ENCODE results near the gene NVL. TPM values are rescaled to one million over a fixed set of nuclear protein-coding genes. Genes with fewer than 3 reads are reported as not detected.

The NVL gene
- total and polyA plus RNA-seq, 4 donors, result 5.3 to 14.0 (median 11.0) TPM

DNA sequence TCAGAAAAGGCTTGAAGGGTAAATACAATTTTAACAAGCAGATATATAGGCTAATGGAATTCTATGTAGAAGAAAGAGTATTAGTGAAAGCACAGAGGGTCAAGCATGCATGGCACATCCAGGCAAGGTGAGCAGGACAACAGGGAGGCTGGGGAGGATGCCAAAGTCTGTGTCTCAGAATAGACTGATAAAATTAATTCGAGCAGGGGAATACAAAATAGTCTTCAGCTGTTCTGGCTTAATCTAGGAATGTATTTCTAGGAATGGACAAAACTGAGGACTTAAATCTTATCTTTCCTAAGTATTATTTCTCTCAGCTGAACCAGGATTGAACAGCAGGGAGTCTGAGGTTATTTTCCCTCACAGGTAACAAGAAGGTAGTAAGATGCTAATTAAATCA lies 35.2 kb downstream of the NVL start:
- 80% methylated on average over 1 of the region's 1 CpG for WGBS
- no peak for DNase-seq (ENCODE audit: low spot score)

DNA sequence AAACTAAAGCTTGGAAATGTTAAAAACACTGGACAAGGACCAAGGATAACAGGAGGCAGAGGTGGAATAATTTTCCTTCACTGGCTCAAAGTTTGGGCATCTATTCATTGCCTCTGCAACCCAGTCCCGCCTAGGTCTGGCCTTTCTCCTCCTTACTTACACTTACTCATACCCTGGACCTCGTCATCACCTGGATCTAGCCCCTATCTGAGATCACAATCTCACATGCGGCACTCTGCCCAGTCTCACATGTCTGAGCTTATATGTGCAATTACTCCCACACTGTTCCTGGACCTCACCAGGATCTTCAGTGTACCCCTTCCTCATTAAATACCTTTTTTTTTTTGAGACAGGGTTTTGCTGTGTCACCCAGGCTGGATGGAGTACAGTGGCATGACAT lies 37.6 kb downstream of the NVL start:
- TF ChIP-seq TAF1 (conservative IDR thresholded peaks at IDR 0.05) (no peak), FOXA1 (IDR thresholded peaks at IDR 0.05) (no peak), YY1 (IDR thresholded peaks at IDR 0.05) (no peak), RAD21 (IDR thresholded peaks at IDR 0.05) (no peak), FOXA2 (IDR thresholded peaks at IDR 0.05) (no peak), SP1 (IDR thresholded peaks at IDR 0.05) (no peak), JUND (IDR thresholded peaks at IDR 0.05) (no peak), HNF4G (IDR thresholded peaks at IDR 0.05) (no peak), RXRA (IDR thresholded peaks at IDR 0.05) (no peak), NR2F2 (IDR thresholded peaks at IDR 0.05) (no peak), GABPA (IDR thresholded peaks at IDR 0.05 in 1 of 2, conservative IDR thresholded peaks at IDR 0.05 in 1 of 2) (no peak), EGR1 (IDR thresholded peaks at IDR 0.05; ENCODE audit: low read depth in 2 of 2) (no peak), HNF4A (conservative IDR thresholded peaks at IDR 0.05) (no peak)
- TF ChIP-seq, protein P1, sequence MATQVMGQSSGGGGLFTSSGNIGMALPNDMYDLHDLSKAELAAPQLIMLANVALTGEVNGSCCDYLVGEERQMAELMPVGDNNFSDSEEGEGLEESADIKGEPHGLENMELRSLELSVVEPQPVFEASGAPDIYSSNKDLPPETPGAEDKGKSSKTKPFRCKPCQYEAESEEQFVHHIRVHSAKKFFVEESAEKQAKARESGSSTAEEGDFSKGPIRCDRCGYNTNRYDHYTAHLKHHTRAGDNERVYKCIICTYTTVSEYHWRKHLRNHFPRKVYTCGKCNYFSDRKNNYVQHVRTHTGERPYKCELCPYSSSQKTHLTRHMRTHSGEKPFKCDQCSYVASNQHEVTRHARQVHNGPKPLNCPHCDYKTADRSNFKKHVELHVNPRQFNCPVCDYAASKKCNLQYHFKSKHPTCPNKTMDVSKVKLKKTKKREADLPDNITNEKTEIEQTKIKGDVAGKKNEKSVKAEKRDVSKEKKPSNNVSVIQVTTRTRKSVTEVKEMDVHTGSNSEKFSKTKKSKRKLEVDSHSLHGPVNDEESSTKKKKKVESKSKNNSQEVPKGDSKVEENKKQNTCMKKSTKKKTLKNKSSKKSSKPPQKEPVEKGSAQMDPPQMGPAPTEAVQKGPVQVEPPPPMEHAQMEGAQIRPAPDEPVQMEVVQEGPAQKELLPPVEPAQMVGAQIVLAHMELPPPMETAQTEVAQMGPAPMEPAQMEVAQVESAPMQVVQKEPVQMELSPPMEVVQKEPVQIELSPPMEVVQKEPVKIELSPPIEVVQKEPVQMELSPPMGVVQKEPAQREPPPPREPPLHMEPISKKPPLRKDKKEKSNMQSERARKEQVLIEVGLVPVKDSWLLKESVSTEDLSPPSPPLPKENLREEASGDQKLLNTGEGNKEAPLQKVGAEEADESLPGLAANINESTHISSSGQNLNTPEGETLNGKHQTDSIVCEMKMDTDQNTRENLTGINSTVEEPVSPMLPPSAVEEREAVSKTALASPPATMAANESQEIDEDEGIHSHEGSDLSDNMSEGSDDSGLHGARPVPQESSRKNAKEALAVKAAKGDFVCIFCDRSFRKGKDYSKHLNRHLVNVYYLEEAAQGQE (IDR thresholded peaks at IDR 0.05), result no peak
- TF ChIP-seq, protein P2, sequence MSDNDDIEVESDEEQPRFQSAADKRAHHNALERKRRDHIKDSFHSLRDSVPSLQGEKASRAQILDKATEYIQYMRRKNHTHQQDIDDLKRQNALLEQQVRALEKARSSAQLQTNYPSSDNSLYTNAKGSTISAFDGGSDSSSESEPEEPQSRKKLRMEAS (IDR thresholded peaks at IDR 0.05), result no peak
- TF ChIP-seq, protein P3, sequence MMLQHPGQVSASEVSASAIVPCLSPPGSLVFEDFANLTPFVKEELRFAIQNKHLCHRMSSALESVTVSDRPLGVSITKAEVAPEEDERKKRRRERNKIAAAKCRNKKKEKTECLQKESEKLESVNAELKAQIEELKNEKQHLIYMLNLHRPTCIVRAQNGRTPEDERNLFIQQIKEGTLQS (IDR thresholded peaks at IDR 0.05), result no peak
- TF ChIP-seq, protein P4, sequence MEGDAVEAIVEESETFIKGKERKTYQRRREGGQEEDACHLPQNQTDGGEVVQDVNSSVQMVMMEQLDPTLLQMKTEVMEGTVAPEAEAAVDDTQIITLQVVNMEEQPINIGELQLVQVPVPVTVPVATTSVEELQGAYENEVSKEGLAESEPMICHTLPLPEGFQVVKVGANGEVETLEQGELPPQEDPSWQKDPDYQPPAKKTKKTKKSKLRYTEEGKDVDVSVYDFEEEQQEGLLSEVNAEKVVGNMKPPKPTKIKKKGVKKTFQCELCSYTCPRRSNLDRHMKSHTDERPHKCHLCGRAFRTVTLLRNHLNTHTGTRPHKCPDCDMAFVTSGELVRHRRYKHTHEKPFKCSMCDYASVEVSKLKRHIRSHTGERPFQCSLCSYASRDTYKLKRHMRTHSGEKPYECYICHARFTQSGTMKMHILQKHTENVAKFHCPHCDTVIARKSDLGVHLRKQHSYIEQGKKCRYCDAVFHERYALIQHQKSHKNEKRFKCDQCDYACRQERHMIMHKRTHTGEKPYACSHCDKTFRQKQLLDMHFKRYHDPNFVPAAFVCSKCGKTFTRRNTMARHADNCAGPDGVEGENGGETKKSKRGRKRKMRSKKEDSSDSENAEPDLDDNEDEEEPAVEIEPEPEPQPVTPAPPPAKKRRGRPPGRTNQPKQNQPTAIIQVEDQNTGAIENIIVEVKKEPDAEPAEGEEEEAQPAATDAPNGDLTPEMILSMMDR (IDR thresholded peaks at IDR 0.05; ENCODE audit: low read depth, low read length, missing input control), result no peak
- TF ChIP-seq, protein P5, sequence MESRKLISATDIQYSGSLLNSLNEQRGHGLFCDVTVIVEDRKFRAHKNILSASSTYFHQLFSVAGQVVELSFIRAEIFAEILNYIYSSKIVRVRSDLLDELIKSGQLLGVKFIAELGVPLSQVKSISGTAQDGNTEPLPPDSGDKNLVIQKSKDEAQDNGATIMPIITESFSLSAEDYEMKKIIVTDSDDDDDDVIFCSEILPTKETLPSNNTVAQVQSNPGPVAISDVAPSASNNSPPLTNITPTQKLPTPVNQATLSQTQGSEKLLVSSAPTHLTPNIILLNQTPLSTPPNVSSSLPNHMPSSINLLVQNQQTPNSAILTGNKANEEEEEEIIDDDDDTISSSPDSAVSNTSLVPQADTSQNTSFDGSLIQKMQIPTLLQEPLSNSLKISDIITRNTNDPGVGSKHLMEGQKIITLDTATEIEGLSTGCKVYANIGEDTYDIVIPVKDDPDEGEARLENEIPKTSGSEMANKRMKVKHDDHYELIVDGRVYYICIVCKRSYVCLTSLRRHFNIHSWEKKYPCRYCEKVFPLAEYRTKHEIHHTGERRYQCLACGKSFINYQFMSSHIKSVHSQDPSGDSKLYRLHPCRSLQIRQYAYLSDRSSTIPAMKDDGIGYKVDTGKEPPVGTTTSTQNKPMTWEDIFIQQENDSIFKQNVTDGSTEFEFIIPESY (IDR thresholded peaks at IDR 0.05), result no peak
- H3K27me3 ChIP-seq (ENCODE audit: control insufficient read depth in 4 of 4, insufficient read depth in 4 of 4, low read length in 3 of 4), result no peaks in the 10 kb centered on the region
- no peak for DNase-seq (ENCODE audit: low spot score)
- 97% methylated on average over 3 of the region's 3 CpGs for WGBS
- H3K9me3 ChIP-seq (ENCODE audit: control insufficient read depth in 4 of 4, low read length in 3 of 4), result no peaks in the 10 kb centered on the region
- H3K4me3 ChIP-seq (ENCODE audit: low read depth in 1 of 3, low read length in 3 of 3), result no peak overlapping the region
- peaks cover 9 to 53% (median 45%) of the 10 kb centered on the region in 4 donors for H3K36me3 ChIP-seq (ENCODE audit: control insufficient read depth in 4 of 4, insufficient read depth in 3 of 4, low read depth in 1 of 4, low read length in 3 of 4)
- no peak overlapping the region for H3K9ac ChIP-seq (ENCODE audit: low read depth in 1 of 2, low read length in 2 of 2)
- no peaks in the 10 kb centered on the region for H3K4me1 ChIP-seq (ENCODE audit: control insufficient read depth in 4 of 4, insufficient read depth in 4 of 4, low read length in 3 of 4)
- no peak overlapping the region for H3K27ac ChIP-seq (ENCODE audit: low read depth in 1 of 2, low read length in 2 of 2)

More for the DNA sequence above, 35.2 kb downstream of the NVL start:
- TF ChIP-seq, protein P3 (IDR thresholded peaks at IDR 0.05), result no peak
- TF ChIP-seq RAD21 (IDR thresholded peaks at IDR 0.05) (no peak), JUND (IDR thresholded peaks at IDR 0.05) (no peak), FOXA2 (IDR thresholded peaks at IDR 0.05) (no peak), FOXA1 (IDR thresholded peaks at IDR 0.05) (no peak), NR2F2 (IDR thresholded peaks at IDR 0.05) (no peak), HNF4A (conservative IDR thresholded peaks at IDR 0.05) (no peak), HNF4G (IDR thresholded peaks at IDR 0.05) (no peak), GABPA (IDR thresholded peaks at IDR 0.05 in 1 of 2, conservative IDR thresholded peaks at IDR 0.05 in 1 of 2) (no peak)
- TF ChIP-seq, protein P4 (IDR thresholded peaks at IDR 0.05; ENCODE audit: low read depth, low read length, missing input control), result no peak
- Histone ChIP-seq H3K27ac (ENCODE audit: low read depth in 1 of 2, low read length in 2 of 2) (no peak overlapping the region), H3K27me3 (ENCODE audit: control insufficient read depth in 4 of 4, insufficient read depth in 4 of 4, low read length in 3 of 4) (no peaks in the 10 kb centered on the region), H3K4me3 (ENCODE audit: low read depth in 1 of 3, low read length in 3 of 3) (no peak overlapping the region), H3K4me1 (ENCODE audit: control insufficient read depth in 4 of 4, insufficient read depth in 4 of 4, low read length in 3 of 4) (no peaks in the 10 kb centered on the region), H3K36me3 (ENCODE audit: control insufficient read depth in 4 of 4, insufficient read depth in 3 of 4, low read depth in 1 of 4, low read length in 3 of 4) (peaks cover 8 to 55% (median 49%) of the 10 kb centered on the region in 4 donors), H3K9me3 (ENCODE audit: control insufficient read depth in 4 of 4, low read length in 3 of 4) (no peaks in the 10 kb centered on the region), H3K9ac (ENCODE audit: low read depth in 1 of 2, low read length in 2 of 2) (no peak overlapping the region)
